Measurements from ENCODE around the gene ALAD. TPM values are rescaled to one million over a fixed set of nuclear protein-coding genes. Genes with fewer than 3 reads are reported as not detected.
"Not testable (repeated sequence)": the region's sequence is repeated elsewhere in the genome, so short reads cannot be mapped to it uniquely, and the experiment has no call there.

Gene ALAD
- polyA plus RNA-seq, 1 donor from 2014 or later = 42.9 TPM

DNA sequence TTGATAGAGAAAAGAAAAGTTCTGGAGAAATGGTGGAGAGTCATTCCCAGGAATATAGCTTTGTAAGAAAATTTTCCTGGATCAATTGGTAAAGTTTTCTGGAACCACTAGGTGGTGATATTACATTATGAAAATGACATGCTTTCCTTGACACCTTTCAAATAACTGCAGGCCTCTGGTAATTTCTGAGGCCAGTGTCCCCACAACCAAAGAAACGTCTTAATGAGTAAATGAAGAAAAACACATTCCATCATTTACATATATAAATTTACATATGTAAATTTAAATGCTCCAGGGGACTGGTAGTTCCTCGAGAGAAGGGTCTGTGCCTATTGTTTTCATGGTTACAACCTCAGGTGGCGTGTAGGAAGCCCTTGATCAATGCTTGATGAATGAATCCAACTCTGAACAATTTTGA, 45.2 kb upstream of the ALAD start:
- Histone ChIP-seq H3K79me2 (replicated peaks; ENCODE audit: insufficient read depth, low read length) (no peaks in the 10 kb centered on the region), H3K27ac (ENCODE audit: low read length) (no peak overlapping the region), H3K9ac (ENCODE audit: low read length) (no peak overlapping the region), H3K36me3 (ENCODE audit: insufficient read depth, low read length) (no peaks in the 10 kb centered on the region), H3K4me3 (ENCODE audit: low read length) (no peak overlapping the region), H4K20me1 (ENCODE audit: insufficient read depth) (no peaks in the 10 kb centered on the region), H3K9me3 (ENCODE audit: low read length) (no peaks in the 10 kb centered on the region), H3K4me2 (ENCODE audit: low read length) (no peak overlapping the region), H3F3A (ENCODE audit: insufficient read depth, low read length, poor library complexity, severe bottlenecking) (no peaks in the 10 kb centered on the region), H3K9me2 (ENCODE audit: insufficient read depth, low read length) (no peaks in the 10 kb centered on the region), H2AFZ (ENCODE audit: low read depth, low read length) (no peak overlapping the region), H3K27me3 (ENCODE audit: insufficient read depth, low read depth, low read length) (no peaks in the 10 kb centered on the region)
- TF ChIP-seq RAD21 (conservative IDR thresholded peaks at IDR 0.05) (peak; percentile 92), SMC3 (conservative IDR thresholded peaks at IDR 0.05; ENCODE audit: poor library complexity) (peak; percentile 94), POLR2AphosphoS5 (IDR thresholded peaks at IDR 0.05) (no peak), MXI1 (conservative IDR thresholded peaks at IDR 0.05; ENCODE audit: poor library complexity, severe bottlenecking) (no peak)
- TF ChIP-seq, protein P1, sequence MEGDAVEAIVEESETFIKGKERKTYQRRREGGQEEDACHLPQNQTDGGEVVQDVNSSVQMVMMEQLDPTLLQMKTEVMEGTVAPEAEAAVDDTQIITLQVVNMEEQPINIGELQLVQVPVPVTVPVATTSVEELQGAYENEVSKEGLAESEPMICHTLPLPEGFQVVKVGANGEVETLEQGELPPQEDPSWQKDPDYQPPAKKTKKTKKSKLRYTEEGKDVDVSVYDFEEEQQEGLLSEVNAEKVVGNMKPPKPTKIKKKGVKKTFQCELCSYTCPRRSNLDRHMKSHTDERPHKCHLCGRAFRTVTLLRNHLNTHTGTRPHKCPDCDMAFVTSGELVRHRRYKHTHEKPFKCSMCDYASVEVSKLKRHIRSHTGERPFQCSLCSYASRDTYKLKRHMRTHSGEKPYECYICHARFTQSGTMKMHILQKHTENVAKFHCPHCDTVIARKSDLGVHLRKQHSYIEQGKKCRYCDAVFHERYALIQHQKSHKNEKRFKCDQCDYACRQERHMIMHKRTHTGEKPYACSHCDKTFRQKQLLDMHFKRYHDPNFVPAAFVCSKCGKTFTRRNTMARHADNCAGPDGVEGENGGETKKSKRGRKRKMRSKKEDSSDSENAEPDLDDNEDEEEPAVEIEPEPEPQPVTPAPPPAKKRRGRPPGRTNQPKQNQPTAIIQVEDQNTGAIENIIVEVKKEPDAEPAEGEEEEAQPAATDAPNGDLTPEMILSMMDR (IDR thresholded peaks at IDR 0.05; ENCODE audit: poor library complexity, severe bottlenecking) = peak; percentile 85

GRCh38 chr9:113444736-113445135, 43.7 kb upstream of the ALAD start:
- H3K79me2 ChIP-seq (replicated peaks; ENCODE audit: insufficient read depth, low read length) = no peaks in the 10 kb centered on the region
- no peak overlapping the region for H2AFZ ChIP-seq (ENCODE audit: low read depth, low read length)
- no peaks in the 10 kb centered on the region for H3K9me2 ChIP-seq (ENCODE audit: insufficient read depth, low read length)
- H3K36me3 ChIP-seq (ENCODE audit: insufficient read depth, low read length) = no peaks in the 10 kb centered on the region
- H3K27ac ChIP-seq (ENCODE audit: low read length) = no peak overlapping the region
- H3K4me2 ChIP-seq (ENCODE audit: low read length) = no peak overlapping the region
- no peak for TF ChIP-seq SMC3 (conservative IDR thresholded peaks at IDR 0.05; ENCODE audit: poor library complexity)
- no peak for TF ChIP-seq MXI1 (conservative IDR thresholded peaks at IDR 0.05; ENCODE audit: poor library complexity, severe bottlenecking)
- no peak for TF ChIP-seq TAF1 (IDR thresholded peaks at IDR 0.05; ENCODE audit: low read depth)
- TF ChIP-seq EP300 (conservative IDR thresholded peaks at IDR 0.05; ENCODE audit: poor library complexity, severe bottlenecking) = no peak
- no peak for TF ChIP-seq RAD21 (conservative IDR thresholded peaks at IDR 0.05)
- TF ChIP-seq, protein P1 (IDR thresholded peaks at IDR 0.05; ENCODE audit: poor library complexity, severe bottlenecking) = no peak
- no peak for TF ChIP-seq POLR2AphosphoS5 (IDR thresholded peaks at IDR 0.05)
- TF ChIP-seq, protein P2, sequence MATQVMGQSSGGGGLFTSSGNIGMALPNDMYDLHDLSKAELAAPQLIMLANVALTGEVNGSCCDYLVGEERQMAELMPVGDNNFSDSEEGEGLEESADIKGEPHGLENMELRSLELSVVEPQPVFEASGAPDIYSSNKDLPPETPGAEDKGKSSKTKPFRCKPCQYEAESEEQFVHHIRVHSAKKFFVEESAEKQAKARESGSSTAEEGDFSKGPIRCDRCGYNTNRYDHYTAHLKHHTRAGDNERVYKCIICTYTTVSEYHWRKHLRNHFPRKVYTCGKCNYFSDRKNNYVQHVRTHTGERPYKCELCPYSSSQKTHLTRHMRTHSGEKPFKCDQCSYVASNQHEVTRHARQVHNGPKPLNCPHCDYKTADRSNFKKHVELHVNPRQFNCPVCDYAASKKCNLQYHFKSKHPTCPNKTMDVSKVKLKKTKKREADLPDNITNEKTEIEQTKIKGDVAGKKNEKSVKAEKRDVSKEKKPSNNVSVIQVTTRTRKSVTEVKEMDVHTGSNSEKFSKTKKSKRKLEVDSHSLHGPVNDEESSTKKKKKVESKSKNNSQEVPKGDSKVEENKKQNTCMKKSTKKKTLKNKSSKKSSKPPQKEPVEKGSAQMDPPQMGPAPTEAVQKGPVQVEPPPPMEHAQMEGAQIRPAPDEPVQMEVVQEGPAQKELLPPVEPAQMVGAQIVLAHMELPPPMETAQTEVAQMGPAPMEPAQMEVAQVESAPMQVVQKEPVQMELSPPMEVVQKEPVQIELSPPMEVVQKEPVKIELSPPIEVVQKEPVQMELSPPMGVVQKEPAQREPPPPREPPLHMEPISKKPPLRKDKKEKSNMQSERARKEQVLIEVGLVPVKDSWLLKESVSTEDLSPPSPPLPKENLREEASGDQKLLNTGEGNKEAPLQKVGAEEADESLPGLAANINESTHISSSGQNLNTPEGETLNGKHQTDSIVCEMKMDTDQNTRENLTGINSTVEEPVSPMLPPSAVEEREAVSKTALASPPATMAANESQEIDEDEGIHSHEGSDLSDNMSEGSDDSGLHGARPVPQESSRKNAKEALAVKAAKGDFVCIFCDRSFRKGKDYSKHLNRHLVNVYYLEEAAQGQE (IDR thresholded peaks at IDR 0.05; ENCODE audit: borderline replicate concordance) = no peak
- TF ChIP-seq EZH2 (IDR thresholded peaks at IDR 0.05; ENCODE audit: borderline replicate concordance, insufficient read depth, low read length, poor library complexity, severe bottlenecking) = no peak
- no peak overlapping the region for H3K9ac ChIP-seq (ENCODE audit: low read length)
- H3F3A ChIP-seq (ENCODE audit: insufficient read depth, low read length, poor library complexity, severe bottlenecking) = no peaks in the 10 kb centered on the region
- H4K20me1 ChIP-seq (ENCODE audit: insufficient read depth) = no peaks in the 10 kb centered on the region
- H3K4me3 ChIP-seq (ENCODE audit: low read length) = no peak overlapping the region
- H3K9me3 ChIP-seq (ENCODE audit: low read length) = no peaks in the 10 kb centered on the region
- H3K27me3 ChIP-seq (ENCODE audit: insufficient read depth, low read depth, low read length) = no peaks in the 10 kb centered on the region

DNA sequence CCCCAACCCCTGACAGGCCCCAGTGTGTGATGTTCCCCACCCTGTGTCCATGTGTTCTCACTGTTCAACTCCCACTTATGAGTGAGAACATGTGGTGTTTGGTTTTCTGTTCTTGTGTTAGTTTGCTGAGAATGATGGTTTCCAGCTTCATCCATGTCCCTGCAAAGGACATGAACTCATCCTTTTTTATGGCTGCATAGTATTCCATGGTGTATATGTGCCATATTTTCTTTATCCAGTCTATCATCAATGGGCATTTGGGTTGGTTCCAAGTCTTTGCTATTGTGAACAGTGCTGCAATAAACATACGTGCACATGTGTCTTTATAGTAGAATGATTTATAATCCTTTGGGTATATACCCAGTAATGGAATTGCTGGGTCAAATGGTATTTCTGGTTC, 36.6 kb upstream of the ALAD start:
- not testable (repeated sequence) for H3K36me3 ChIP-seq (ENCODE audit: insufficient read depth, low read length); H3K27ac ChIP-seq (ENCODE audit: low read length); H3K79me2 ChIP-seq (replicated peaks; ENCODE audit: insufficient read depth, low read length); H3K9ac ChIP-seq (ENCODE audit: low read length); H3K4me3 ChIP-seq (ENCODE audit: low read length); H3F3A ChIP-seq (ENCODE audit: insufficient read depth, low read length, poor library complexity, severe bottlenecking); H3K4me2 ChIP-seq (ENCODE audit: low read length); H3K27me3 ChIP-seq (ENCODE audit: insufficient read depth, low read depth, low read length); H2AFZ ChIP-seq (ENCODE audit: low read depth, low read length); H3K9me2 ChIP-seq (ENCODE audit: insufficient read depth, low read length); H4K20me1 ChIP-seq (ENCODE audit: insufficient read depth); H3K9me3 ChIP-seq (ENCODE audit: low read length)
